ENCODE results near the gene COL13A1. TPM values are rescaled to one million over a fixed set of nuclear protein-coding genes. Genes with fewer than 3 reads are reported as not detected.

The COL13A1 gene
- total RNA-seq, 1 donor from 2014 or later, result 0.43 TPM

GRCh38 chr10:69825604-69826003, 23.9 kb downstream of the COL13A1 start:
- no peaks in the 10 kb centered on the region for H3K9me3 Mint-ChIP-seq (ENCODE audit: low read depth)

DNA sequence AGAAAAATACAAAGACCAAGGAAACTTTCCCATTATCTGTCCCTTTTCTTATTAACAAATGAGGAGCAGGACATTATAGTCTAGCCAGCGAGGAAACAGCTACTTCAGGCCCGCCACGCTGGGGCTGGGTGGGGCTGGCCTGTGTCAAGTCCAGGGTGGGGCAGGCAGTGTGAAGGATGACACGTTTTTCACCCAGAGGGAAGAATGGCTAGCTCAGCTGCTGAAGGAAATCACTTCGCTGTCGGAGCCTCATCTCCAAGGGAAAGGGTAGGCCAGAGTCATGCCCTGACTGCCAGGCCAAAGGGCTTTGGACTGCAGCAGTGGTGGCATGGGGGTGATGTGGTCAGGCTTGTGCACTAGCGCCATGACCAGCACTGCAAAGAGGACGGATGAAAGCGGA, 24.4 kb downstream of the COL13A1 start:
- Mint-ChIP-seq H3K36me3 (ENCODE audit: insufficient read depth) (no peaks in the 10 kb centered on the region), H3K27me3 (peaks cover 33% of the 10 kb centered on the region), H3K4me1 (ENCODE audit: low read depth) (peaks cover 16% of the 10 kb centered on the region), H3K9me3 (ENCODE audit: low read depth) (no peaks in the 10 kb centered on the region), H3K27ac (no peak overlapping the region), H3K4me3 (ENCODE audit: low read depth) (no peak overlapping the region)
- no peak for DNase-seq (ENCODE audit: low spot score, unreplicated experiment)
- TF ChIP-seq, protein P1, sequence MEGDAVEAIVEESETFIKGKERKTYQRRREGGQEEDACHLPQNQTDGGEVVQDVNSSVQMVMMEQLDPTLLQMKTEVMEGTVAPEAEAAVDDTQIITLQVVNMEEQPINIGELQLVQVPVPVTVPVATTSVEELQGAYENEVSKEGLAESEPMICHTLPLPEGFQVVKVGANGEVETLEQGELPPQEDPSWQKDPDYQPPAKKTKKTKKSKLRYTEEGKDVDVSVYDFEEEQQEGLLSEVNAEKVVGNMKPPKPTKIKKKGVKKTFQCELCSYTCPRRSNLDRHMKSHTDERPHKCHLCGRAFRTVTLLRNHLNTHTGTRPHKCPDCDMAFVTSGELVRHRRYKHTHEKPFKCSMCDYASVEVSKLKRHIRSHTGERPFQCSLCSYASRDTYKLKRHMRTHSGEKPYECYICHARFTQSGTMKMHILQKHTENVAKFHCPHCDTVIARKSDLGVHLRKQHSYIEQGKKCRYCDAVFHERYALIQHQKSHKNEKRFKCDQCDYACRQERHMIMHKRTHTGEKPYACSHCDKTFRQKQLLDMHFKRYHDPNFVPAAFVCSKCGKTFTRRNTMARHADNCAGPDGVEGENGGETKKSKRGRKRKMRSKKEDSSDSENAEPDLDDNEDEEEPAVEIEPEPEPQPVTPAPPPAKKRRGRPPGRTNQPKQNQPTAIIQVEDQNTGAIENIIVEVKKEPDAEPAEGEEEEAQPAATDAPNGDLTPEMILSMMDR (IDR thresholded peaks at IDR 0.05; ENCODE audit: unreplicated experiment), result no peak

More at GRCh38 chr10:69825604-69826003, 23.9 kb downstream of the COL13A1 start:
- H3K27me3 Mint-ChIP-seq, result peaks cover 32% of the 10 kb centered on the region
- H3K4me1 Mint-ChIP-seq (ENCODE audit: low read depth), result peaks cover 16% of the 10 kb centered on the region
- H3K36me3 Mint-ChIP-seq (ENCODE audit: insufficient read depth), result no peaks in the 10 kb centered on the region
- H3K27ac Mint-ChIP-seq, result no peak overlapping the region
- no peak for DNase-seq (ENCODE audit: low spot score, unreplicated experiment)
- TF ChIP-seq, protein P1 (IDR thresholded peaks at IDR 0.05; ENCODE audit: unreplicated experiment), result no peak
- no peak overlapping the region for H3K4me3 Mint-ChIP-seq (ENCODE audit: low read depth)

GRCh38 chr10:69826789-69827554, 25.3 kb downstream of the COL13A1 start:
- H3K27ac Mint-ChIP-seq, result no peak overlapping the region
- no peaks in the 10 kb centered on the region for H3K9me3 Mint-ChIP-seq (ENCODE audit: low read depth)
- H3K4me1 Mint-ChIP-seq (ENCODE audit: low read depth), result peaks cover 16% of the 10 kb centered on the region
- peak; percentile 18 for DNase-seq (ENCODE audit: low spot score, unreplicated experiment)
- H3K36me3 Mint-ChIP-seq (ENCODE audit: insufficient read depth), result no peaks in the 10 kb centered on the region
- peaks cover 36% of the 10 kb centered on the region for H3K27me3 Mint-ChIP-seq
- H3K4me3 Mint-ChIP-seq (ENCODE audit: low read depth), result no peak overlapping the region
- TF ChIP-seq, protein P1 (IDR thresholded peaks at IDR 0.05; ENCODE audit: unreplicated experiment), result peak; percentile 46

- H3K4me1 Mint-ChIP-seq (ENCODE audit: low read depth), result peaks cover 16% of the 10 kb centered on the region
- peaks cover 41% of the 10 kb centered on the region for H3K27me3 Mint-ChIP-seq
- no peaks in the 10 kb centered on the region for H3K9me3 Mint-ChIP-seq (ENCODE audit: low read depth)
- TF ChIP-seq, protein P1 (IDR thresholded peaks at IDR 0.05; ENCODE audit: unreplicated experiment), result no peak
- no peak overlapping the region for H3K4me3 Mint-ChIP-seq (ENCODE audit: low read depth)
- no peak overlapping the region for H3K27ac Mint-ChIP-seq
- no peaks in the 10 kb centered on the region for H3K36me3 Mint-ChIP-seq (ENCODE audit: insufficient read depth)
- DNase-seq (ENCODE audit: low spot score, unreplicated experiment), result no peak
These were observed 26.6 kb downstream of the COL13A1 start for GRCh38 chr10:69828144-69828870.

- Mint-ChIP-seq H3K9me3 (ENCODE audit: low read depth) (no peaks in the 10 kb centered on the region), H3K27me3 (peaks cover 49% of the 10 kb centered on the region), H3K4me1 (ENCODE audit: low read depth) (peaks cover 16% of the 10 kb centered on the region), H3K36me3 (ENCODE audit: insufficient read depth) (no peaks in the 10 kb centered on the region), H3K27ac (no peak overlapping the region), H3K4me3 (ENCODE audit: low read depth) (no peak overlapping the region)
- no peak for DNase-seq (ENCODE audit: low spot score, unreplicated experiment)
- TF ChIP-seq, protein P1 (IDR thresholded peaks at IDR 0.05; ENCODE audit: unreplicated experiment), result no peak
These were observed 28.1 kb downstream of the COL13A1 start for GRCh38 chr10:69829775-69830174.

Data from progenitor cell of endocrine pancreas (in vitro differentiated cells).